MCF 10A (cell line): ENCODE data around the gene ATP1B1. TPM values are rescaled to one million over a fixed set of nuclear protein-coding genes. Genes with fewer than 3 reads are reported as not detected.
A peak's percentile ranks its signal among the peaks of the same experiment; 100 is the strongest.

ENCODE experiments used
- BruUV-seq: library from RNA; stranded (reverse); fragments of 400-500 nt; replicated peaks from 2 replicates; lab custom pipeline; 2021; lab: Mats Ljungman, UMichigan
- CTCF ChIA-PET: fragments of 300-600 bp; sonication (Branson Sonifier 250); formaldehyde crosslinking; extraction: SDS; loops from one replicate; lab custom pipeline; 2021; ENCODE audit warnings: antibody characterized with exemption, inconsistent platforms; lab: Yijun Ruan, JAX
- POLR2A ChIA-PET: fragments of 300-600, 350-650 bp; sonication (Branson Sonifier 250); formaldehyde crosslinking; extraction: SDS; loops from one replicate; lab custom pipeline; 2020; ENCODE audit warnings: antibody characterized with exemption, inconsistent platforms; lab: Yijun Ruan, JAX
- DNase-seq: peaks from one replicate; pipeline ENCODE4 v3.0.0-alpha.2; 2018; ENCODE audit not compliant: unreplicated experiment
- H3K27ac Mint-ChIP-seq: one replicate; pipeline ENCODE4 v1.8.0; 2022; ENCODE audit warnings: mild to moderate bottlenecking, low read depth, mixed read lengths; ENCODE audit not compliant: unreplicated experiment
- H3K27me3 Mint-ChIP-seq: one replicate; pipeline ENCODE4 v1.8.0; 2022; ENCODE audit warnings: mixed read lengths; ENCODE audit not compliant: insufficient read depth, unreplicated experiment
- H3K36me3 Mint-ChIP-seq: one replicate; pipeline ENCODE4 v1.8.0; 2022; ENCODE audit warnings: mild to moderate bottlenecking, moderate library complexity, mixed read lengths; ENCODE audit not compliant: insufficient read depth, unreplicated experiment
- H3K4me1 Mint-ChIP-seq: one replicate; pipeline ENCODE4 v1.8.0; 2022; ENCODE audit warnings: mixed read lengths; ENCODE audit not compliant: insufficient read depth, unreplicated experiment
- H3K4me3 Mint-ChIP-seq: one replicate; pipeline ENCODE4 v1.8.0; 2022; ENCODE audit warnings: mild to moderate bottlenecking, moderate library complexity, mixed read lengths; ENCODE audit not compliant: unreplicated experiment
- H3K9me3 Mint-ChIP-seq: one replicate; pipeline ENCODE4 v1.8.0; 2022; ENCODE audit warnings: mixed read lengths; ENCODE audit not compliant: unreplicated experiment
- CTCF ChIP-seq: fragments of 200-600 bp; IDR thresholded peaks from one replicate; pipeline ENCODE4 v1.8.0; 2022; ENCODE audit warnings: antibody characterized with exemption, mild to moderate bottlenecking; ENCODE audit not compliant: unreplicated experiment
- intact Hi-C: fragments of 100-400 bp; cut with micrococcal nuclease; formaldehyde crosslinking; loops from 2 replicates; pipeline ENCODE4 v1.14.1; 2022
- total RNA-seq: library from RNA; stranded (reverse); gene quantifications from 2 replicates; pipeline ENCODE4 v1.2.3, GENCODE V29; 2022

ATP1B1 gene
- total RNA-seq, 1 experiment from 2014 or later: 20.0 TPM

DNA sequence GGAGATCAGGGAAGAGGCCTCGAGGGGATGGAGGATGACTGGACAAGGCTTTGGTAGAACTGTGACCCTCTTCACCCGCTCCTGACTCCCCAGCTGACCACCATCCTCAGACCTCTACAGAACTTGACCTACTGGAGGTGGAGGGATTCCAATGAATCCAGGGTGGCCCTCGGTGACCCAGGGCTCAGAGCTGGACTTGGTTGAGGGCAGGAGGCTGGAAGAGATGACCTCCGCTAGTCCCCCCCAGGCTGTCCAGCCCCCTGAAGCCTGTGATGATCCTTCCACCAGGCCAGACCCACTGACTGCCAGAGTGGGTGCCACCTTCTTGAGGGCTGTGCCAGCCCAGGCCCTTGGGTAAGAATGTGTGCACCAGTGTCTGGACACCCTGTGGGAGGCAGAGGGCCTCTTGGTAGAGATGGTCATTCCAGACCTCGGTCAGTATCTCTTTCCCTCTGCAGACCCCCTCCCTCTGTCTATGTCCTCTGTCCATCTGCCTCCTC, 44.9 kb downstream of the ATP1B1 start:
- ChIA-PET POLR2A (no interaction called here), CTCF (interaction anchor here (0.5 to 1.5 kb wide), 6 partner anchors 11 to 548 kb away, joined by 3 to 5 read pairs (median 3); no protein-coding TSS in a partner anchor)
- Mint-ChIP-seq H3K9me3 (no peaks in the 10 kb centered on the region), H3K36me3 (no peaks in the 10 kb centered on the region), H3K4me1 (no peaks in the 10 kb centered on the region), H3K27me3 (no peaks in the 10 kb centered on the region), H3K27ac (no peak overlapping the region), H3K4me3 (no peak overlapping the region)
- intact Hi-C loops: no loop called here
- DNase-seq: no peak
- no peak for TF ChIP-seq CTCF
- no TSS peak for BruUV-seq

- no peak for DNase-seq
- no peak for TF ChIP-seq CTCF
- H3K9me3 Mint-ChIP-seq: no peaks in the 10 kb centered on the region
- no peaks in the 10 kb centered on the region for H3K36me3 Mint-ChIP-seq
- no peak overlapping the region for H3K4me3 Mint-ChIP-seq
- H3K27ac Mint-ChIP-seq: no peak overlapping the region
- BruUV-seq: no TSS peak
- intact Hi-C loops: no loop called here
- POLR2A ChIA-PET: interaction anchor here (1.2 kb wide), 1 partner anchor 11 kb away, joined by 3 read pairs; no protein-coding TSS in a partner anchor
- H3K27me3 Mint-ChIP-seq: no peaks in the 10 kb centered on the region
- CTCF ChIA-PET: interaction anchor here (0.7 to 0.8 kb wide), 2 partner anchors 702 to 976 kb away, joined by 3 to 6 read pairs; no protein-coding TSS in a partner anchor
- no peaks in the 10 kb centered on the region for H3K4me1 Mint-ChIP-seq
Observed at GRCh38 chr1:169155675-169156074, 49.2 kb downstream of the ATP1B1 start.

DNA sequence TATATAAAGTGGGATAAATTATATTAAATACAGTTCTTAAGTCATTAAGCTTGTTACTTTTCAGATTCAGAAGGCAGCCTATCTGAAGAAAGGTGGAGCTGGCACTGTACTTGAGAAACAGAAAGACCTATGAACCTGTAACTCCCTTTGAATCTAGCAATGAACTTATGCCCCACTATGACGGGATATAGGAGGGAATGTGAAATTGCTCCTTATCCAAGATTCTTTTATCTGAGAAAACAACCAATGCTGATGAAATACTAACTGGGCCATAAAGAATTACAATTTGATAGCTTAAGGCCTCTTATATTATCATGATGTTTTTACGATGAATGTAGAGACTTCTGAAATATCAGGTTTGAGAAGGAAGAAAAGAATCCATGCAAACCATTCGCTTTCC, 50.1 kb downstream of the ATP1B1 start:
- no peaks in the 10 kb centered on the region for H3K4me1 Mint-ChIP-seq
- no peak overlapping the region for H3K4me3 Mint-ChIP-seq
- intact Hi-C loops: no loop called here
- no peak overlapping the region for H3K27ac Mint-ChIP-seq
- BruUV-seq: no TSS peak
- DNase-seq: no peak
- ChIA-PET CTCF (no interaction called here), POLR2A (interaction anchor here (1.2 kb wide), 1 partner anchor 10 kb away, joined by 3 read pairs; no protein-coding TSS in a partner anchor)
- H3K36me3 Mint-ChIP-seq: no peaks in the 10 kb centered on the region
- no peaks in the 10 kb centered on the region for H3K27me3 Mint-ChIP-seq
- TF ChIP-seq CTCF: no peak
- H3K9me3 Mint-ChIP-seq: no peaks in the 10 kb centered on the region

DNA sequence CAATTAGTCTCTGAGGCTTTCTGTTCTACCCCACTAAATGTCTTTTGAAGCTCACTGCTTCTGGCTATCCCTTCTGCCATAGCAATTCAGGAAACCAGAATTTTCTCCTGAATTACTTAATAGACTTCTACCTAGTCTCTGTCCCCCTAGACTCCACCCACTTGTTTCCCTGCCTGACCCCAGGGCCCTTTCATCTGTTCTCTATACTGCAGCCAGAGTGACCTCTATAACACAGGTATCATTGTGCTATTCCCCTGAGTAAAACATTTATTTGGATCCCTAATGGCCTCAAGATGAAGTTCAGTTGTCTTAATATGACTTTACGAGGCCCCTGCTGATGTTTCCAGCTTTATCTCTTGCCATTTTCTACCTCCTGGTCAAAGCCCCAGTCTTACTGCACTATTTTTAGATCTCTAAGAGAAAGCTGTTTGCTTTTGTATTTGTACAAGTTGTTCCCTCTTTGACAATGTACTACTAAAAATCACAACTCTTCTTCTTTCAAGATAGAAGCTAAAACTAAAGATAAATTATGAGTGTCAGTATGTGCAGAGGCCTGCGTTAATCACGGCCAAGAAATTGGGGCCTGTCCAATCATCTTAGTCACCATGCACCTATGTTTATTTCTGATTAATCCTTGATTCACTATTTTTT, 54.5 kb downstream of the ATP1B1 start:
- Mint-ChIP-seq H3K27me3 (no peaks in the 10 kb centered on the region), H3K9me3 (no peaks in the 10 kb centered on the region), H3K4me1 (no peaks in the 10 kb centered on the region), H3K36me3 (no peaks in the 10 kb centered on the region), H3K4me3 (no peak overlapping the region), H3K27ac (no peak overlapping the region)
- DNase-seq: peak; percentile 35
- TF ChIP-seq CTCF: no peak
- POLR2A ChIA-PET: interaction anchor here (1.2 to 1.6 kb wide), 2 partner anchors 10 to 41 kb away, joined by 3 read pairs; no protein-coding TSS in a partner anchor
- intact Hi-C loops: no loop called here
- CTCF ChIA-PET: interaction anchor here (0.5 to 2.4 kb wide), 11 partner anchors 19 to 818 kb away, joined by 3 to 9 read pairs (median 3); no protein-coding TSS in a partner anchor
- BruUV-seq: no TSS peak
